IMR-90 (cell line): ENCODE data around the gene DISC1. TPM values are rescaled to one million over a fixed set of nuclear protein-coding genes. Genes with fewer than 3 reads are reported as not detected.

Experiments
- ATAC-seq: fragments of 200-7000 bp; cut with Tn5 transposase; 2 replicates; pipeline ENCODE4 v1.9.1; 2020; ENCODE audit warnings: low read depth, mild to moderate bottlenecking, moderate library complexity
- BruUV-seq: library from RNA; stranded (reverse); fragments of 400-500 nt; replicated peaks from 2 replicates; lab custom pipeline; 2021; lab: Mats Ljungman, UMichigan
- CTCF ChIA-PET: fragments of 300-600 bp; formaldehyde crosslinking; extraction: SDS; loops from one replicate; lab custom pipeline; 2021; ENCODE audit warnings: antibody characterized with exemption; lab: Yijun Ruan, JAX
- POLR2A ChIA-PET: fragments of 300-600 bp; sonication (Branson Sonifier 250); formaldehyde crosslinking; loops from one replicate; lab custom pipeline; 2022; ENCODE audit warnings: antibody characterized with exemption; ENCODE audit not compliant: unreplicated experiment; lab: Charles Lee
- DNase-seq: peaks from one replicate; pipeline ENCODE4 v3.0.0; 2013
- H2AFZ ChIP-seq: replicated peaks from 2 replicates; pipeline ENCODE3; 2013; ENCODE audit warnings: low read length, mild to moderate bottlenecking; ENCODE audit not compliant: poor library complexity
- H2AK5ac ChIP-seq: 2 replicates; pipeline ENCODE4 v1.6.1; 2013; ENCODE audit warnings: low read depth, low read length, inconsistent platforms
- H2AK9ac ChIP-seq: replicated peaks from 2 replicates; pipeline ENCODE3; 2013; ENCODE audit warnings: mild to moderate bottlenecking, low read depth, low read length, moderate library complexity; ENCODE audit not compliant: poor library complexity
- H2BK120ac ChIP-seq: 2 replicates; pipeline ENCODE4 v1.6.1; 2013; ENCODE audit warnings: low read depth, low read length, inconsistent platforms
- H2BK15ac ChIP-seq: 3 replicates; pipeline ENCODE4 v1.6.1; 2013; ENCODE audit warnings: low read depth, low read length, inconsistent platforms
- H2BK20ac ChIP-seq: 2 replicates; pipeline ENCODE4 v1.6.1; 2013; ENCODE audit warnings: low read depth, mild to moderate bottlenecking, inconsistent platforms, low read length, moderate library complexity
- H2BK5ac ChIP-seq: 2 replicates; pipeline ENCODE4 v1.6.1; 2013; ENCODE audit warnings: mild to moderate bottlenecking, low read depth, low read length, inconsistent platforms; ENCODE audit not compliant: poor library complexity, severe bottlenecking
- H3K14ac ChIP-seq: replicated peaks from 2 replicates; pipeline ENCODE4 v1.6.1; 2013; ENCODE audit warnings: low read depth, low read length, inconsistent platforms
- H3K18ac ChIP-seq: 2 replicates; pipeline ENCODE4 v1.6.1; 2013; ENCODE audit warnings: low read depth, low read length, control low read depth
- H3K23ac ChIP-seq: 2 replicates; pipeline ENCODE4 v1.6.1; 2013; ENCODE audit warnings: low read depth, low read length, inconsistent platforms
- H3K27ac ChIP-seq: 2 replicates; pipeline ENCODE4 v1.5.1; 2013; ENCODE audit warnings: mild to moderate bottlenecking, control low read depth, low read length; ENCODE audit not compliant: insufficient read depth
- H3K27me3 ChIP-seq: 2 replicates; pipeline ENCODE4 v1.6.1; 2013; ENCODE audit warnings: low read length; ENCODE audit not compliant: control insufficient read depth, insufficient read depth
- H3K36me3 ChIP-seq: 2 replicates; pipeline ENCODE4 v1.6.1; 2013; ENCODE audit warnings: low read length, mixed read lengths; ENCODE audit not compliant: control insufficient read depth, insufficient read depth
- H3K4ac ChIP-seq: 2 replicates; pipeline ENCODE4 v1.6.1; 2013; ENCODE audit warnings: low read depth, low read length, inconsistent platforms
- H3K4me1 ChIP-seq: 2 replicates; pipeline ENCODE4 v1.6.1; 2013; ENCODE audit warnings: low read length, mixed read lengths; ENCODE audit not compliant: control insufficient read depth, insufficient read depth
- H3K4me2 ChIP-seq: 2 replicates; pipeline ENCODE4 v1.6.1; 2013; ENCODE audit warnings: low read depth, mild to moderate bottlenecking, control low read depth, low read length, moderate library complexity
- H3K4me3 ChIP-seq: 2 replicates; pipeline ENCODE4 v1.5.1; 2013; ENCODE audit warnings: low read depth, mild to moderate bottlenecking, control low read depth, low read length, moderate library complexity; ENCODE audit not compliant: insufficient read depth
- H3K56ac ChIP-seq: 2 replicates; pipeline ENCODE4 v1.6.1; 2013; ENCODE audit warnings: low read length, inconsistent platforms; ENCODE audit not compliant: insufficient read depth; ENCODE audit errors: extremely low read depth
- H3K79me1 ChIP-seq, 2 experiments: 2 replicates each; pipeline ENCODE4 v1.6.1; 2013; ENCODE audit warnings: low read length in 2 of 2, inconsistent platforms in 1 of 2, low read depth in 1 of 2
- H3K9ac ChIP-seq: 2 replicates; pipeline ENCODE4 v1.6.1; 2013; ENCODE audit warnings: low read depth, low read length, control low read depth
- H3K9me1 ChIP-seq: 2 replicates; pipeline ENCODE4 v1.6.1; 2013; ENCODE audit warnings: low read length, inconsistent platforms; ENCODE audit not compliant: insufficient read depth
- H3K9me3 ChIP-seq: 2 replicates; pipeline ENCODE4 v1.6.1; 2013; ENCODE audit warnings: low read length; ENCODE audit not compliant: control insufficient read depth, insufficient read depth
- H4K20me1 ChIP-seq: 2 replicates; pipeline ENCODE4 v1.6.1; 2013; ENCODE audit warnings: low read length, inconsistent platforms; ENCODE audit not compliant: insufficient read depth
- H4K5ac ChIP-seq: 2 replicates; pipeline ENCODE4 v1.6.1; 2013; ENCODE audit warnings: mild to moderate bottlenecking, low read depth, low read length, control low read depth
- H4K8ac ChIP-seq, 2 experiments: 2 replicates each; pipeline ENCODE4 v1.6.1; 2013; ENCODE audit warnings: low read depth in 2 of 2, low read length in 2 of 2, control low read depth in 1 of 2, inconsistent platforms in 1 of 2
- H4K91ac ChIP-seq: 2 replicates; pipeline ENCODE4 v1.6.1; 2013; ENCODE audit warnings: low read depth, low read length, inconsistent platforms; ENCODE audit not compliant: insufficient read depth
- BHLHE40 ChIP-seq: fragments of 150-350 bp; IDR thresholded peaks from 2 replicates; pipeline ENCODE4 v1.6.1; 2016; ENCODE audit warnings: mild to moderate bottlenecking, low read depth, low read length
- CEBPB ChIP-seq: IDR thresholded peaks from 2 replicates; pipeline ENCODE4 v1.6.1; 2012; ENCODE audit warnings: low read depth, low read length, improper control_type of control experiment
- CHD1 ChIP-seq: IDR thresholded peaks from 2 replicates; pipeline ENCODE4 v1.6.1; 2012; ENCODE audit warnings: low read depth, low read length, improper control_type of control experiment
- FOS ChIP-seq: fragments of 150-350 bp; IDR thresholded peaks from 2 replicates; pipeline ENCODE4 v1.6.1; 2016; ENCODE audit warnings: low read depth, low read length
- MAFK ChIP-seq: IDR thresholded peaks from 2 replicates; pipeline ENCODE4 v1.6.1; 2012; ENCODE audit warnings: low read depth, low read length, improper control_type of control experiment
- MAZ ChIP-seq: IDR thresholded peaks from 2 replicates; pipeline ENCODE4 v1.6.1; 2012; ENCODE audit warnings: low read depth, mild to moderate bottlenecking, low read length, improper control_type of control experiment, moderate library complexity, borderline replicate concordance
- MXI1 ChIP-seq: IDR thresholded peaks from 2 replicates; pipeline ENCODE4 v1.6.1; 2012; ENCODE audit warnings: low read depth, mild to moderate bottlenecking, low read length, moderate library complexity, borderline replicate concordance
- NFE2L2 ChIP-seq: fragments of 150-350 bp; IDR thresholded peaks from 2 replicates; pipeline ENCODE4 v1.6.1; 2016; ENCODE audit warnings: low read depth, mild to moderate bottlenecking, low read length
- POLR2A ChIP-seq: IDR thresholded peaks from 2 replicates; pipeline ENCODE4 v1.6.1; 2012; ENCODE audit warnings: mild to moderate bottlenecking, low read depth, low read length
- RAD21 ChIP-seq: IDR thresholded peaks from 2 replicates; pipeline ENCODE4 v1.6.1; 2012; ENCODE audit warnings: low read length, improper control_type of control experiment
- RCOR1 ChIP-seq: IDR thresholded peaks from 2 replicates; pipeline ENCODE4 v1.6.1; 2012; ENCODE audit warnings: mild to moderate bottlenecking, low read length, improper control_type of control experiment; ENCODE audit not compliant: insufficient replicate concordance
- RFX5 ChIP-seq: IDR thresholded peaks from 2 replicates; pipeline ENCODE4 v1.8.0; 2012; ENCODE audit warnings: low read depth, mild to moderate bottlenecking, low read length, moderate library complexity
- SMC3 ChIP-seq: fragments of 150-350 bp; IDR thresholded peaks from 2 replicates; pipeline ENCODE4 v1.6.1; 2016; ENCODE audit warnings: low read depth, mild to moderate bottlenecking, antibody characterized with exemption, low read length, moderate library complexity
- WGBS, 2 experiments: methylation state at CpG; one replicate each; pipeline versions ENCODE4 v1.1.5 to v1.1.7; 2013; ENCODE audit warnings: missing lambda C conversion rate in 2 of 2; ENCODE audit not compliant: insufficient read length in 1 of 2; ENCODE audit errors: extremely low coverage in 2 of 2; 5-methylcytosine and 5-hydroxymethylcytosine counted together
- dilution Hi-C: fragments of 300-500 bp; cut with HindIII; formaldehyde crosslinking; loops from one replicate; pipeline ENCODE4 v1.14.3; 2018; ENCODE audit warnings: low sequenced_read_pairs; ENCODE audit not compliant: unreplicated experiment
- in situ Hi-C: fragments of 300-500 bp; cut with MboI; formaldehyde crosslinking; loops from 3 replicates; pipeline ENCODE4 v1.14.3; 2019; ENCODE audit warnings: low sequenced_read_pairs, inconsistent platforms, mixed read lengths
- intact Hi-C: fragments of 100-400 bp; cut with micrococcal nuclease; formaldehyde crosslinking; loops from 2 replicates; pipeline ENCODE4 v1.10.0; 2022
- polyA plus RNA-seq, 3 experiments: library from polyadenylated mRNA; depleted of rRNA; stranded (reverse); fragments of >200 nt; gene quantifications; 2 replicates each; pipeline ENCODE4 v1.2.3, GENCODE V29; 2012; ENCODE audit warnings: low replicate concordance in 1 of 3
- total RNA-seq: library from RNA; depleted of rRNA; stranded (reverse); fragments of >200 nt; gene quantifications from 2 replicates; pipeline ENCODE4 v1.2.3, GENCODE V29; 2012
- TF ChIP-seq, protein P1 (sequence below): fragments of 150-350 bp; IDR thresholded peaks from 2 replicates; pipeline ENCODE4 v1.6.1; 2017; ENCODE audit warnings: mild to moderate bottlenecking, antibody characterized with exemption, low read length, low read depth
- TF ChIP-seq, protein P2 (sequence below): conservative IDR thresholded peaks from 2 replicates; pipeline ENCODE4 v1.5.1; 2012; ENCODE audit warnings: mild to moderate bottlenecking, low read depth, low read length, improper control_type of control experiment
- TF ChIP-seq, protein P3 (sequence below): fragments of 150-350 bp; IDR thresholded peaks from 2 replicates; pipeline ENCODE4 v1.6.1; 2016; ENCODE audit warnings: low read depth, mild to moderate bottlenecking, low read length, moderate library complexity, borderline replicate concordance

The DISC1 gene
- total and polyA plus RNA-seq, 2 of the 4 experiments (the other 2 are of a cell fraction) = 2.2 to 7.0 TPM

DNA sequence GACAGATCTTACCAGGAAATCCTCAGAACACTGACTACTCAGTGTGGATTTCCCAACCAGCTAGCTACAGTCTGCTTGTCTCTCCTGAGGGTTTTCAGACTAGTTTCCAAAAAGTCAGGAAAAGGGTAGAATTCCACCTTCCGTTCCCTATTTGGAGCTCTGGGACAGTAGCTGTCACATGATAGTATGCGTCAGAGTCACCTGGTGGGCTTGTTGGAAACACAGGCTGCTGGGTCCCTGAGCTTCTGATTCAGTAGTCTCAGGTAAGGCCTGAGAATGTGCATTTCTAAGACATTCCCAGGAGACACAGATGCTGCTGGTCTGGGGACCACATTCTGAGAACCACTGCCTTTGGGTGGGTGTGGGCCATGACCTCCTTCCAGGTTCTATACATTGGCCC lies 272.5 kb downstream of the DISC1 start:
- Histone ChIP-seq H3K9me3 (no peaks in the 10 kb centered on the region), H3K9me1 (peaks cover 3% of the 10 kb centered on the region; the same call in 1 of the 2 replicates), H2BK5ac (no peak overlapping the region), H2AK9ac (no peak overlapping the region), H3K4ac (no peak overlapping the region), H3K23ac (no peak overlapping the region), H3K36me3 (no peaks in the 10 kb centered on the region), H3K56ac (no peak overlapping the region), H3K14ac (no peak overlapping the region), H3K79me1 (no peaks in the 10 kb centered on the region), H4K91ac (no peak overlapping the region), H3K4me2 (no peak overlapping the region), H3K18ac (no peak overlapping the region), H4K5ac (no peak overlapping the region), H3K9ac (no peak overlapping the region), H4K20me1 (no peaks in the 10 kb centered on the region), H3K27ac (no peak overlapping the region), H2AFZ (no peak overlapping the region), H2BK15ac (no peak overlapping the region), H2AK5ac (no peak overlapping the region), H2BK20ac (no peak overlapping the region), H3K27me3 (no peaks in the 10 kb centered on the region), H4K8ac (no peak overlapping the region), H2BK120ac (no peak overlapping the region), H3K4me1 (no peaks in the 10 kb centered on the region), H3K4me3 (no peak overlapping the region)
- POLR2A ChIA-PET = interaction anchor here (0.7 kb wide), 1 partner anchor 118 kb away, joined by 3 read pairs; no protein-coding TSS in a partner anchor
- CTCF ChIA-PET = no interaction called here
- no TSS peak for BruUV-seq
- DNase-seq (no peak), ATAC-seq (no peak)
- in situ Hi-C loops = no loop called here
- dilution Hi-C loops = no loop called here
- TF ChIP-seq RCOR1 (no peak), POLR2A (no peak), FOS (no peak), MXI1 (no peak), RAD21 (no peak), CHD1 (no peak), BHLHE40 (no peak), MAZ (no peak), NFE2L2 (no peak), RFX5 (no peak), SMC3 (no peak), MAFK (no peak), CEBPB (no peak)
- TF ChIP-seq, protein P1, sequence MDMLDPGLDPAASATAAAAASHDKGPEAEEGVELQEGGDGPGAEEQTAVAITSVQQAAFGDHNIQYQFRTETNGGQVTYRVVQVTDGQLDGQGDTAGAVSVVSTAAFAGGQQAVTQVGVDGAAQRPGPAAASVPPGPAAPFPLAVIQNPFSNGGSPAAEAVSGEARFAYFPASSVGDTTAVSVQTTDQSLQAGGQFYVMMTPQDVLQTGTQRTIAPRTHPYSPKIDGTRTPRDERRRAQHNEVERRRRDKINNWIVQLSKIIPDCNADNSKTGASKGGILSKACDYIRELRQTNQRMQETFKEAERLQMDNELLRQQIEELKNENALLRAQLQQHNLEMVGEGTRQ = no peak
- TF ChIP-seq, protein P2, sequence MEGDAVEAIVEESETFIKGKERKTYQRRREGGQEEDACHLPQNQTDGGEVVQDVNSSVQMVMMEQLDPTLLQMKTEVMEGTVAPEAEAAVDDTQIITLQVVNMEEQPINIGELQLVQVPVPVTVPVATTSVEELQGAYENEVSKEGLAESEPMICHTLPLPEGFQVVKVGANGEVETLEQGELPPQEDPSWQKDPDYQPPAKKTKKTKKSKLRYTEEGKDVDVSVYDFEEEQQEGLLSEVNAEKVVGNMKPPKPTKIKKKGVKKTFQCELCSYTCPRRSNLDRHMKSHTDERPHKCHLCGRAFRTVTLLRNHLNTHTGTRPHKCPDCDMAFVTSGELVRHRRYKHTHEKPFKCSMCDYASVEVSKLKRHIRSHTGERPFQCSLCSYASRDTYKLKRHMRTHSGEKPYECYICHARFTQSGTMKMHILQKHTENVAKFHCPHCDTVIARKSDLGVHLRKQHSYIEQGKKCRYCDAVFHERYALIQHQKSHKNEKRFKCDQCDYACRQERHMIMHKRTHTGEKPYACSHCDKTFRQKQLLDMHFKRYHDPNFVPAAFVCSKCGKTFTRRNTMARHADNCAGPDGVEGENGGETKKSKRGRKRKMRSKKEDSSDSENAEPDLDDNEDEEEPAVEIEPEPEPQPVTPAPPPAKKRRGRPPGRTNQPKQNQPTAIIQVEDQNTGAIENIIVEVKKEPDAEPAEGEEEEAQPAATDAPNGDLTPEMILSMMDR = no peak
- TF ChIP-seq, protein P3, sequence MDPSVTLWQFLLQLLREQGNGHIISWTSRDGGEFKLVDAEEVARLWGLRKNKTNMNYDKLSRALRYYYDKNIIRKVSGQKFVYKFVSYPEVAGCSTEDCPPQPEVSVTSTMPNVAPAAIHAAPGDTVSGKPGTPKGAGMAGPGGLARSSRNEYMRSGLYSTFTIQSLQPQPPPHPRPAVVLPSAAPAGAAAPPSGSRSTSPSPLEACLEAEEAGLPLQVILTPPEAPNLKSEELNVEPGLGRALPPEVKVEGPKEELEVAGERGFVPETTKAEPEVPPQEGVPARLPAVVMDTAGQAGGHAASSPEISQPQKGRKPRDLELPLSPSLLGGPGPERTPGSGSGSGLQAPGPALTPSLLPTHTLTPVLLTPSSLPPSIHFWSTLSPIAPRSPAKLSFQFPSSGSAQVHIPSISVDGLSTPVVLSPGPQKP = no peak
- WGBS, 2 experiments = no CpG with 5 or more reads among the region's 2 CpGs
- intact Hi-C loops = no loop called here
